GM18907 (cell line): Measurements from ENCODE around the gene ADAMTS14.

Source experiments
- ATAC-seq: cut with Tn5 transposase; IDR thresholded peaks from one replicate; pipeline ENCODE4 v1.9.1; 2021; ENCODE audit warnings: mild to moderate bottlenecking, moderate library complexity; ENCODE audit not compliant: unreplicated experiment

ADAMTS14 gene

GRCh38 chr10:70726909-70727495 is 54.7 kb downstream of the ADAMTS14 start:
- ATAC-seq = no peak

GRCh38 chr10:70728328-70728727 is 56.0 kb downstream of the ADAMTS14 start:
- ATAC-seq = no peak

- ATAC-seq = no peak
Observed at GRCh38 chr10:70729763-70730357, 57.6 kb downstream of the ADAMTS14 start.

- no peak for ATAC-seq
Observed at GRCh38 chr10:70730955-70731354, 58.6 kb downstream of the ADAMTS14 start.

GRCh38 chr10:70732569-70732968 is 60.3 kb downstream of the ADAMTS14 start:
- no peak for ATAC-seq

GRCh38 chr10:70733051-70733450 is 60.7 kb downstream of the ADAMTS14 start:
- ATAC-seq = no peak

GRCh38 chr10:70735161-70735560 is 62.9 kb downstream of the ADAMTS14 start:
- ATAC-seq = no peak

- ATAC-seq = no peak
Observed at GRCh38 chr10:70736525-70736924, 64.2 kb downstream of the ADAMTS14 start.

- no peak for ATAC-seq
Observed at GRCh38 chr10:70737250-70737649, 64.9 kb downstream of the ADAMTS14 start.

- no peak for ATAC-seq
Observed at GRCh38 chr10:70738006-70738760, 65.9 kb downstream of the ADAMTS14 start.

- no peak for ATAC-seq
Observed at GRCh38 chr10:70738761-70739121, 66.4 kb downstream of the ADAMTS14 start.

- no peak for ATAC-seq
Observed at GRCh38 chr10:70740406-70741288, 68.3 kb downstream of the ADAMTS14 start.

GRCh38 chr10:70742537-70743429 is 70.5 kb downstream of the ADAMTS14 start:
- no peak for ATAC-seq

- no peak for ATAC-seq
Observed at GRCh38 chr10:70743430-70743788, 71.1 kb downstream of the ADAMTS14 start.

- ATAC-seq = no peak
Observed at GRCh38 chr10:70743879-70744278, 71.6 kb downstream of the ADAMTS14 start.

GRCh38 chr10:70744617-70745143 is 72.4 kb downstream of the ADAMTS14 start:
- no peak for ATAC-seq

- no peak for ATAC-seq
Observed at GRCh38 chr10:70745555-70745954, 73.2 kb downstream of the ADAMTS14 start.

GRCh38 chr10:70747192-70747965 is 75.1 kb downstream of the ADAMTS14 start:
- ATAC-seq = no peak

GRCh38 chr10:70748305-70748704 is 76.0 kb downstream of the ADAMTS14 start:
- no peak for ATAC-seq
